ENCODE data around the gene BCL2L15.

GRCh38 chr1:113871597-113872113, 15.7 kb downstream of the BCL2L15 start, which contains the start of gene PTPN22:
- TF ChIP-seq CTCF (IDR thresholded peaks at IDR 0.05; ENCODE audit: borderline replicate concordance, extremely low read depth, low read length, poor library complexity, severe bottlenecking), result no peak
- no peak for TF ChIP-seq EZH2 (IDR thresholded peaks at IDR 0.05; ENCODE audit: borderline replicate concordance, low read depth, low read length, severe bottlenecking)
